ENCODE data around the gene ATAD1.
"Not testable (repeated sequence)": the region's sequence is repeated elsewhere in the genome, so short reads cannot be mapped to it uniquely, and the experiment has no call there.

ATAD1 gene

GRCh38 chr10:87801813-87802435 lies 16.1 kb downstream of the ATAD1 start:
- H3K4me1 ChIP-seq (ENCODE audit: control insufficient read depth, insufficient read depth, low read length); H3K27me3 ChIP-seq (ENCODE audit: control insufficient read depth, insufficient read depth, low read length); H3K27ac ChIP-seq (ENCODE audit: low read depth, low read length); H3K4me3 ChIP-seq (ENCODE audit: low read depth, low read length); H3K9ac ChIP-seq (ENCODE audit: low read length): not testable (repeated sequence)
- H3K9me3 ChIP-seq (ENCODE audit: control insufficient read depth, insufficient read depth, low read depth, low read length): peaks cover 58% of the 10 kb centered on the region
- peaks cover 84% of the 10 kb centered on the region for H3K36me3 ChIP-seq (ENCODE audit: control insufficient read depth, insufficient read depth, low read length)

GRCh38 chr10:87799860-87800259 lies 18.2 kb downstream of the ATAD1 start:
- Histone ChIP-seq H3K36me3 (ENCODE audit: control insufficient read depth, insufficient read depth, low read length) (peaks cover 64% of the 10 kb centered on the region), H3K27ac (ENCODE audit: low read depth, low read length) (no peak overlapping the region), H3K27me3 (ENCODE audit: control insufficient read depth, insufficient read depth, low read length) (no peaks in the 10 kb centered on the region), H3K9ac (ENCODE audit: low read length) (no peak overlapping the region), H3K9me3 (ENCODE audit: control insufficient read depth, insufficient read depth, low read depth, low read length) (peaks cover 49% of the 10 kb centered on the region), H3K4me3 (ENCODE audit: low read depth, low read length) (no peak overlapping the region), H3K4me1 (ENCODE audit: control insufficient read depth, insufficient read depth, low read length) (no peaks in the 10 kb centered on the region)

GRCh38 chr10:87798082-87798481 lies 19.9 kb downstream of the ATAD1 start:
- H3K4me3 ChIP-seq (ENCODE audit: low read depth, low read length): no peak overlapping the region
- H3K4me1 ChIP-seq (ENCODE audit: control insufficient read depth, insufficient read depth, low read length): peaks cover 4% of the 10 kb centered on the region; the same call in 1 of the 2 replicates
- H3K36me3 ChIP-seq (ENCODE audit: control insufficient read depth, insufficient read depth, low read length): peaks cover 49% of the 10 kb centered on the region
- H3K9ac ChIP-seq (ENCODE audit: low read length): no peak overlapping the region
- H3K27me3 ChIP-seq (ENCODE audit: control insufficient read depth, insufficient read depth, low read length): no peaks in the 10 kb centered on the region
- H3K9me3 ChIP-seq (ENCODE audit: control insufficient read depth, insufficient read depth, low read depth, low read length): peaks cover 32% of the 10 kb centered on the region
- no peak overlapping the region for H3K27ac ChIP-seq (ENCODE audit: low read depth, low read length)

DNA sequence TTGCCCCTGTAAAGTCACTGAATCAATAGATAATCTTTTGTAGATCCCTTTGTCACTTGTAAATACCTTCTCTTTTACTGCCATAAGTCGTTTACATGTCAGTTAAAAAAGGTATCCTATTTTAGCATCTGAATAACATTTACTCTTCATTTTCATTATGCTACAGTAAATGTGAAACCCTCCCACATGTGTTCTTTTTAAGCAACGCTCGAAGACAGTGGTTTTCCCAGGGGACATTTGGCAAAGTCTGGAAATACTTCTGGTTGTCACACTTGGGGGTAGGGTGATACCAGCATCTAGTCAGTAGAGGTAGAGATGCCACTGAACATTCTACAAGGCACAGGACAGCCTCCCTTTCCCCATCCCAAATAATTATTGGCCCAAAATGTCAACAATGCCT lies 23.7 kb downstream of the ATAD1 start:
- peaks cover 4% of the 10 kb centered on the region; the same call in 1 of the 2 replicates for H3K4me1 ChIP-seq (ENCODE audit: control insufficient read depth, insufficient read depth, low read length)
- H3K27ac ChIP-seq (ENCODE audit: low read depth, low read length): no peak overlapping the region
- no peak overlapping the region for H3K9ac ChIP-seq (ENCODE audit: low read length)
- no peaks in the 10 kb centered on the region for H3K27me3 ChIP-seq (ENCODE audit: control insufficient read depth, insufficient read depth, low read length)
- peaks cover 2% of the 10 kb centered on the region; the same call in 1 of the 2 replicates for H3K9me3 ChIP-seq (ENCODE audit: control insufficient read depth, insufficient read depth, low read depth, low read length)
- peaks cover 49% of the 10 kb centered on the region for H3K36me3 ChIP-seq (ENCODE audit: control insufficient read depth, insufficient read depth, low read length)
- no peak overlapping the region for H3K4me3 ChIP-seq (ENCODE audit: low read depth, low read length)

DNA sequence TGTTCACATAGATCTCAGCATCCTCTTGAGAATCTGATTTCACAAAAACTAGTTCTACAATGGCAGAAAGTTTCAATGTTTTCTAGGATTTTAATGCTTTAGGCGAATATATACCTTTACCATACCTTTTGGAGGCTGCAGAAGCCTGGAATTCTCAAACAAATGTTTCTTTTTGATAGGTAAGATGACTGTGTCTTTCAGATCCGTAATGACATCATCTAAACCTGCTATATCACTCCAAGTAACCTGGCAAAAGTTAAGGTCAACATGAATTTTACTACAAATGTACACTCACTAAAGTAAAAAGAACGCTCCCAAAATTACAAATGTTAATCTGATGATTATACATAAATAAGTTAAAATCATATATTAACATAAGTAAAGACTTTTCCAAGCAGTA lies 27.8 kb downstream of the ATAD1 start:
- no peak overlapping the region for H3K27ac ChIP-seq (ENCODE audit: low read depth, low read length)
- no peaks in the 10 kb centered on the region for H3K9me3 ChIP-seq (ENCODE audit: control insufficient read depth, insufficient read depth, low read depth, low read length)
- peaks cover 45% of the 10 kb centered on the region for H3K36me3 ChIP-seq (ENCODE audit: control insufficient read depth, insufficient read depth, low read length)
- no peaks in the 10 kb centered on the region for H3K27me3 ChIP-seq (ENCODE audit: control insufficient read depth, insufficient read depth, low read length)
- H3K4me3 ChIP-seq (ENCODE audit: low read depth, low read length): no peak overlapping the region
- peaks cover 4% of the 10 kb centered on the region; the same call in 1 of the 2 replicates for H3K4me1 ChIP-seq (ENCODE audit: control insufficient read depth, insufficient read depth, low read length)
- H3K9ac ChIP-seq (ENCODE audit: low read length): no peak overlapping the region

GRCh38 chr10:87786421-87786820 lies 31.6 kb downstream of the ATAD1 start:
- Histone ChIP-seq H3K4me1 (ENCODE audit: control insufficient read depth, insufficient read depth, low read length) (no peaks in the 10 kb centered on the region), H3K9ac (ENCODE audit: low read length) (no peak overlapping the region), H3K36me3 (ENCODE audit: control insufficient read depth, insufficient read depth, low read length) (peaks cover 59% of the 10 kb centered on the region), H3K9me3 (ENCODE audit: control insufficient read depth, insufficient read depth, low read depth, low read length) (no peaks in the 10 kb centered on the region), H3K27me3 (ENCODE audit: control insufficient read depth, insufficient read depth, low read length) (no peaks in the 10 kb centered on the region), H3K4me3 (ENCODE audit: low read depth, low read length) (no peak overlapping the region), H3K27ac (ENCODE audit: low read depth, low read length) (no peak overlapping the region)

- no peak overlapping the region for H3K9ac ChIP-seq (ENCODE audit: low read length)
- H3K27ac ChIP-seq (ENCODE audit: low read depth, low read length): no peak overlapping the region
- peaks cover 46% of the 10 kb centered on the region for H3K36me3 ChIP-seq (ENCODE audit: control insufficient read depth, insufficient read depth, low read length)
- H3K4me1 ChIP-seq (ENCODE audit: control insufficient read depth, insufficient read depth, low read length): no peaks in the 10 kb centered on the region
- no peaks in the 10 kb centered on the region for H3K9me3 ChIP-seq (ENCODE audit: control insufficient read depth, insufficient read depth, low read depth, low read length)
- H3K4me3 ChIP-seq (ENCODE audit: low read depth, low read length): no peak overlapping the region
- H3K27me3 ChIP-seq (ENCODE audit: control insufficient read depth, insufficient read depth, low read length): no peaks in the 10 kb centered on the region
These were observed 35.3 kb downstream of the ATAD1 start for GRCh38 chr10:87782721-87783120.

- no peak overlapping the region for H3K9ac ChIP-seq (ENCODE audit: low read length)
- H3K27ac ChIP-seq (ENCODE audit: low read depth, low read length): no peak overlapping the region
- H3K4me3 ChIP-seq (ENCODE audit: low read depth, low read length): no peak overlapping the region
- H3K9me3 ChIP-seq (ENCODE audit: control insufficient read depth, insufficient read depth, low read depth, low read length): no peaks in the 10 kb centered on the region
- no peaks in the 10 kb centered on the region for H3K27me3 ChIP-seq (ENCODE audit: control insufficient read depth, insufficient read depth, low read length)
- H3K4me1 ChIP-seq (ENCODE audit: control insufficient read depth, insufficient read depth, low read length): no peaks in the 10 kb centered on the region
- H3K36me3 ChIP-seq (ENCODE audit: control insufficient read depth, insufficient read depth, low read length): peaks cover 51% of the 10 kb centered on the region
These were observed 36.5 kb downstream of the ATAD1 start for GRCh38 chr10:87781545-87781944.

DNA sequence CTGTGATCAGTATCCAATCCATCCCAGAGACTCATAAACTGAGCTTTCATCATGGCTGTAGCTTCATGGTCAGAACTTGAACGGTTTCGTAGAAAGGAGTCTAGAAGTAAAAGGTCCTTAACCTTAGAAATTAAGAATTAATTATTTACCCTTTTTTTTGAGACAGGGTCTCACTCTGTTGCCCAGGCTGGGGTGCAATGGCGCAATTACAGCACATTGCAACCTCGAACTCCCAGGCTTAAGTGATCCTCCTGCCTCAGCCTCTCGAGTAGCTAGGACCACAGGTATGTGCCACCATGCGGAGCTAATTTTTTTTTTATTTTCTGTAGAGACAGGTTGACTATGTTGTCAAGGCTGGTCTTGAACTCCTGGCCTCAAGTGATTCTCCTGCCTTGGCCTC lies 41.7 kb downstream of the ATAD1 start:
- Histone ChIP-seq H3K4me1 (ENCODE audit: control insufficient read depth, insufficient read depth, low read length) (no peaks in the 10 kb centered on the region), H3K4me3 (ENCODE audit: low read depth, low read length) (no peak overlapping the region), H3K9me3 (ENCODE audit: control insufficient read depth, insufficient read depth, low read depth, low read length) (no peaks in the 10 kb centered on the region), H3K36me3 (ENCODE audit: control insufficient read depth, insufficient read depth, low read length) (peaks cover 32% of the 10 kb centered on the region), H3K27me3 (ENCODE audit: control insufficient read depth, insufficient read depth, low read length) (no peaks in the 10 kb centered on the region), H3K9ac (ENCODE audit: low read length) (no peak overlapping the region), H3K27ac (ENCODE audit: low read depth, low read length) (no peak overlapping the region)

- Histone ChIP-seq H3K9me3 (ENCODE audit: control insufficient read depth, insufficient read depth, low read depth, low read length) (no peaks in the 10 kb centered on the region), H3K9ac (ENCODE audit: low read length) (no peak overlapping the region), H3K36me3 (ENCODE audit: control insufficient read depth, insufficient read depth, low read length) (peaks cover 35% of the 10 kb centered on the region), H3K27ac (ENCODE audit: low read depth, low read length) (no peak overlapping the region), H3K4me3 (ENCODE audit: low read depth, low read length) (no peak overlapping the region), H3K27me3 (ENCODE audit: control insufficient read depth, insufficient read depth, low read length) (no peaks in the 10 kb centered on the region), H3K4me1 (ENCODE audit: control insufficient read depth, insufficient read depth, low read length) (no peaks in the 10 kb centered on the region)
These were observed 42.3 kb downstream of the ATAD1 start for GRCh38 chr10:87775766-87776165.

- Histone ChIP-seq H3K27me3 (ENCODE audit: control insufficient read depth, insufficient read depth, low read length) (no peaks in the 10 kb centered on the region), H3K9ac (ENCODE audit: low read length) (no peak overlapping the region), H3K36me3 (ENCODE audit: control insufficient read depth, insufficient read depth, low read length) (peaks cover 48% of the 10 kb centered on the region)
These were observed 46.0 kb downstream of the ATAD1 start for GRCh38 chr10:87771871-87772500.

More at GRCh38 chr10:87771871-87772500, 46.0 kb downstream of the ATAD1 start:
- Histone ChIP-seq H3K4me1 (ENCODE audit: control insufficient read depth, insufficient read depth, low read length) (peaks cover 7% of the 10 kb centered on the region; the same call in 1 of the 2 replicates), H3K9me3 (ENCODE audit: control insufficient read depth, insufficient read depth, low read depth, low read length) (no peaks in the 10 kb centered on the region), H3K27ac (ENCODE audit: low read depth, low read length) (no peak overlapping the region), H3K4me3 (ENCODE audit: low read depth, low read length) (no peak overlapping the region)
